NCI-H1694 (cell line): Measurements from ENCODE around the gene CTU2.

Experiments
- DNase-seq: peaks from one replicate; lab custom pipeline; 2025; lab: John Stamatoyannopoulos, UW

Gene CTU2

DNA sequence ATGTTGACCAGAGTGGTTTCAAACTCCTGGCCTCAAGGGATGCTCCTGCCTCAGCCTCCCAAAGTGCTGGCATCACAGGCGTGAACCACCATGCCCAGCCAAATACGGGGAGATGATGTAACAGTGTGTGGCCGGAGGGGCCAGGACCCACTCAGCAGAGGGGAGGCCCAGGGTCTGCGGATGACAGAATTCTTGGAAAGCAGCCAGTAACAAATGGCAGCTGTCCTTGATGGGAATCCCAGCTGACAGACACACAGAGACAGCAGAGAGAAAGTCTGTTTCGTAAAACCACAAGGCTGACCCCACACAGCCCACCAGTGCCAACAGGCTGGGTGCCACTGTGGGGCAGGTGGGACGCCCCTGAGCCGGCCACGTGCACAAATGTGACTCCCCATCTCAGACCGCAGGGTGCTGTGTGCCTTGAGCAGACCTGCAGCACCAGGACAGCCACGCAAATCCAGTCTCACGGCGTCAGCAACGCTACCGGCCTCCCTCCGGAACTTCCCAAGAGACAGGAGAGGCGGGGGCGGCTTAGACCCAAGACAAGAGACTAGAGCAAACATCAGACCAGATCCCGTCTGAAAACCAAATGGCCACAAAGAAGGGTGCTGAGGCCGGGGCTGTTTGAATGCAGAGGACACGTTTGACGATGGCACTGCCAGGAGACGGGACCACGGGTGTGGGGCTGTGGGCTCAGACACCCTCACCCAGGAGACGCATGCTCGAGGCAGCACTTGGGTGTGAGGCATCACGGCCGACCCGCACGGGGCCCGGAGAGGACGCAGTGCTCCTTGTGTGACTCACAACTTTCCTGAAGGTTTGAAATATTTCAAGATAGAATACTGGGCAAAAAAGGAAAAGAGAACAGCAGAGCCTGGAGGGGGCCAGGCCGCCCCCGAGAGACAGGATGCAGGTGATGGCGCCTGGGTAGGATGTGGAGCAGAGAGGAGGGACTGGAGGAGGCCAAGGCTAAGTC is 24.6 kb downstream of the CTU2 start:
- DNase-seq, result no peak

DNA sequence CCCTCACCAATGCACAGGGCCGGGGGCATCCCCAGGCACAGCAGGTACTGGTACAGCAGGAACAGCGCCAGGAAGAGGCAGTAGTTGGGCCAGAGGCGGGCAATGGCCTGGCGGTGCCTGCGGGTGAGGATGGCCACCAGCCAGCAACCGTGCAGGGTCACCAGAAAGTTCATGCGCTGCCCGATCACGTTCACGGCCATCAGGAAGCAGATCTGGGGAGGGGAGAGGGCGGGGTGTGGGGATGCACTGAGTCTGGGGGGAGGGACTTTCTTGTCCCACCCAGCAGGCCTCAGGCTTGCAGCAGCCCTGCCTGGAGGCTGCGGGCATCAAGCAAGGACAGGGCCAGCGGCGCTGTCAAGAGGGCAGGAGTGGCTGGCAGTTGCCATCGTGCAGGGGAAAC is 25.4 kb downstream of the CTU2 start:
- DNase-seq, result no peak

DNA sequence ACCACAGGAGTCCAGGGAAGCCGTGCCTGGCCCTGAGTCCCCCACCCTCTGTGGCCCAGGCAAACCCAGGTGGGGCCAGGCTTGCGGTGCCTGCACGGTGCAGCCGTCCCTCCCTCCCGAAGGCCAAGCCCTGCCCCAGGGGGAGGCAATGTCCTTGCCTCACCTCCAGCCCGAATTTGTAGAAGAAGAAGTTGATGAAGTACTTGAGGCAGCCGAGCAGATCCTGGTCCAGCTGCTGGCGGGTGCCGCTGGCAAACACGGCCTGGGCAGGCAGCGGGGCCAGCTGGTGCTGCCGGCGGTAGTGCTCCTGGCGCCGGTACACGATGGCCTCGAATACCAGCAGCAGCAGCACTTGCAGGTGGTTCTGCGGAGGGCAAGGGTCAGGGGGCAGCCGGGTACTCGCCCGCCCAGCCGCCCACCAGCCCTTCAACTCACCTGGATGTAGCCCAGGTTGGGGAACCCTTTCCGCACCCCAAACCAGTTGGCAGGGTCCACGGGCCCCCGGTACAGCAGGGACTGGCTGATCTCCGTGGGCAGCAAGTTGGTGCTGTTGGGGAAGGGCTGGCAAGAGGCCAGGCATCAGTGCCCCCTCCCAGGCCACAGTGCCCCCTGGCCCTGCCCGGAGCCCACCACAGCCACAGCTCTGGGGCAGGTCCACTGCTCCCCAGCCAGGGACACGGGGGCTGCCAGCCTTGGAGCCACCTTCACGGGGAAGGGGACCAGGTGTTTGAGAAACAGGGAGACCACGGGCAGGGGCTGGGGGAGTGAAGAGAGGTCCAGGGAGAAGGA is 26.1 kb downstream of the CTU2 start:
- DNase-seq, result no peak

DNA sequence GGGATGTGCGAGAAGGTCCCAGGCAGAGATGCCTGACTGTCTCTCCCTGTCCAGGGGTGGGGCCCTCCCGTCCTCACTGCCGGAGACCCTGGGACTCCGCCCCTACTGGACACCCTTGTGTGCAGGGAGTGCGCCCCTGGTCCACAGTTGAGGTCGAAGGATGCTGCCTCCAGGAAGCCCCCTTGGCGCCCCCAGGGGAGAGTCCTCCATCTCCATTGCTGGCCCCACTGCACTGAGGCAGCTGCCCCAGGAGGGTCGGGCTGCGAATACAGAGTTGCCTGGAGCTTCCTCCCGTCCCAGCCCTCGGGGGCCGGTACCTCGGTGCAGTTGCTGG is 26.6 kb downstream of the CTU2 start:
- DNase-seq, result no peak

DNA sequence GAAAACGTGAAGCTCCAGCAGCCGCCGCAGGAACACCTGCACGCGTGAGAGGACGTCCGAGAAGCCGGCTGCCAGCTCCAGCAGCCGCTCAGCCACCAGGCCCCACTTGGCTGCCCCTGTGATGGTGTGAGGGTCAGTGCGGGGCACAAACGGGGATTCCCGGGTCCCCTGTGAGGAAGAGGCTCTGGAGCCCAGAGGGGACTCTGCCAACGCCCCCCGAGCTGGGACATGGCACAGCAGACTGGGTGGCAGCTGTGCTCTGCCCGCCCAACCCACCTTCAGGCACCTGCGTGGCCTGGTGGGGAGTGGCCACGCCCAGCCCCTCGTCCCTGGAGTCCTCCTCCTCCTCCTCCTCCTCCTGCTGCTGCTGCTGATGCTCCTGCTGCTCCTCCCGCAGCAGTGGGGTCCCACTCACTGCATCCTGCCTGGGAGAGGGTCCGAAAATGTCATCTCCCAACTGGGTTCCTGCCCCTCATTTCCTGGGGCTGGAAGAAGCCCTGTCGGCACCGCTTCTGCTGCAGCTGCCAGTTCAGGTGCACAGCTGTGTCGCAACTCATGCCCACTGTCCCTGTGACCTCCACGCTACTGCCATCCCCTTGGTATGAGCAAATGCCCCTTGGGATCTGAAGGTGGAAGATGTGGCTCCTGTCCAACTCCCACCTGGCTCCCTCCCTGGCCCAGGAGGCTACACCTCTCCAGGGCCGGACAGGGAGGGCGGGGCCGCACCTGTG is 27.5 kb downstream of the CTU2 start:
- no peak for DNase-seq

DNA sequence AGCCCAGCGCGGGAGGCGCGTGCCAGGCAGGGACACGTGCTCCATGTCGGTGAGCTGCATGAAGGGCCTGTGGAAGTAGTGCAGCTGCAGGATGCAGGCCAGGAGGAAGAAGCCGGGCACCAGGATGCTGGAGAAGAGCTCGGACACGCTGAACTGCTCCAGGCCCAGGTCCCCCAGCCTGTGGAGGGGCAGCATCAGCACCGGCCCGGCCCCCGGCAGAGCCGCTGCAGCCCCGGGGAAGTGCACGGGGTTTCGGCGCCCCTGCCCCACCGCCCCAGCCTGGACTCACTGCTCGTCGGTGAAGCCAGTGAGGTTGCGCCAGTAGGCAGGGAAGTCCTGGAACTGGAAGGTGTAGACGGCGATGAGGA is 28.0 kb downstream of the CTU2 start:
- no peak for DNase-seq

DNA sequence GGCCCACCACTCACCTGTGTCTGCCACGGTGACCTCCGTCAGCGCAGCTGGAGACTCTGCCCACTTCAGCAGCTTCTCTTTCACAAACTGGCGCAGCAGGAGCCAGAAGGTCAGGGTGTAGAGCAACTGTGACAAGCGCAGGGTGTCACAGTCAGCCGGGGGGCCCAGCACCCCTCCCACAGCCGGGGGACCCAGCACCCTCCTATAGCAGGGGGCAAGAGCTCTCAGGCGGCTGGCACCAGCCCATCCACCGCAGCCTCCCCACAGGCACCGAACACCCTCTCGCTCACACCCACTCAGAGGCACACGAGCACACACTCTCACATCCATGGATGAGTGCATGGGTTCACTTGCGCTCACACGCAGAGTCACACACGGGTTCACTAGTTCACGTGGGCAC is 28.8 kb downstream of the CTU2 start:
- DNase-seq, result no peak

DNA sequence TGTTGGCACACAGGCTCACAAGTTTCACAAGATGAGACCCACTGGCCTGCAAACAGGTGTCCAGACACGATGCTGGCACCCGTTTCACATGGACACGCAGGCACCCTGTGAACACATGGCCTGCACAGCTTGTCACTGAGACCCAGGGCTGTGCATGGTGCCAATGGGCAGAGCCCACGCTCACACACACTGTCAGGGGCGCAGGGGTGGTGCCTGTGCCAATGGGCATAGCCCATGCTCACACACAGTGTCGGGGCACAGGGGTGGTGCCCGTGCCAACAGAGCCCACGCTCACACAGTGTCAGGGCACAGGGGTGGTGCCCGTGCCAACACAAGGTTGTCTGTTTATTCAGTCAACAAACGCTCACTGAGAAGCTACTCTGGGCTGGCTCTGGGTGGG is 29.3 kb downstream of the CTU2 start:
- DNase-seq, result no peak

DNA sequence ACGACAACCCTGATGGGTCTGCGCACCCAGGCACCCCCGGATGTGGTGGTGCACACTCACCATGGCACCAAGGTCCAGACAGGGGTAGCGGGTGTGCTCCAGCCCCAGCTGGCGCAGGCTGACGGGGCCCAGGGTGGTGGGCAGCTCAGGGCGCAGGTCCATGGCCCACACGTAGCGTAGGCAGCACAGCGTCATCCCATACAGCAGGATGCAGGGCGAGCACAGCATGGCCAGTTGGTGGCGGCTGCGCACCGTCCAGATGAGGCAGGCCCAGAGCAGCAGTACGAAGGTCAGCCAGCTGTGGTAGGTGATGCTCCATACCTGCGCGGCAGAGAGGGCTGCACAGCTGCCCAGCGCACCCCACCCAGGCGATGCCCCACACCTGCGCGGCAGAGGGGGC is 29.8 kb downstream of the CTU2 start:
- no peak for DNase-seq

DNA sequence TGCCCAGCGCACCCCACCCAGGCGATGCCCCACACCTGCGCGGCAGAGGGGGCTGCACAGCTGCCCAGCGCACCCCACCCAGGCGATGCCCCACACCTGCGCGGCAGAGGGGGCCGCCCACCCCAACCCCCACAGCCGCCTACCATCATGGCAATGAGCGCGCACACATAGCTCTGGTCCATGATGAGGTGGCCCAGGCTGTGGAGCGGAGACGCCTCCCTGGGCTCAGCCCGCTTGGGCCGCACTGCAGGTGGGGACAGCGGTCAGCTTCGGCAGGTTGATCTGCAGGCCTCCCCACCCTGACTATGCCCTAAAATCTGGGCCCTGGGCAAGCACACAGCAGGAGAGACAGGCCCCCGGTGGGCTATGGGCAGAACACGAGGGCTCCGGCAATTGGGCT is 30.2 kb downstream of the CTU2 start:
- no peak for DNase-seq

DNA sequence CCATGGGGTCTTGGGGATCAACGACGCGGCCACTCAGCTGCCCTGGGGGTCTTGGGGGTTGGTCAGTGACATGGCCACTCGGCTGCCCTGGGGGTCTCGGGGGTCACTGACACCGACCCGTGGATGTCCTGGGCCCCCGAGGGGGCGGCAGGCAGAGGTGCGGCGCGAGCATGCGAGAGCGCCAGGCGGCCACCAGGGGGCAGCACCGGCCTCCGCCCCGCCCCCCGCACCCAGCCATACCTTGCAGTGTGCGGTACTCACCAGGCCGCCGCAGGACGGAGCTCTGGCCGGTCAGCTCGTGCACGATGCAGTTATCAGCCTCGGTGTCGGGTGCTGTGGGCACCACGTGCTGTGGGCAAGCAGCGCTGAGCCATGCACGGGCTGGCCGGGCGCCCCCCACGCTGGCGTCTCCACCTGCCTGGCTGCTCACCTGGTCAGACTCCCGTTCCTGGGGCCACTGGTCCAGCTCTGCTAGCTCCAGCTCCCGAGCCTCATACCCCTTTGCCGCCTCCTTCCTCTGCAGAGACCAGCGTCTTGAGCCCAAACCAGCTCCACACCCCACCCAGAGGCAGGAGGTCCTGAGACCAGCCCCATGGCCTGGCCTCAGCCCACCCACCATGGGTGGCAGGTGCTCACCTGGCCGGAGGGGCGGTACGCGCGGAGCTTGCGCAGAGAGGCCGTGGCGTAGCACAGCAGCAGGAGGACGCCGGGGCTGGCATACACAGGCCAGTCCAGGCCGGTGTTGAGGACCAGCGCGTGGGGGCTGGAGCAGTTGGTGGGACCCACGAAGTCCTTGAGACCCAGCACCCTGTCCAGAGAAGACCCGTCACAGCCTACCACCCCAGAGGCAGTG is 31.2 kb downstream of the CTU2 start:
- no peak for DNase-seq

DNA sequence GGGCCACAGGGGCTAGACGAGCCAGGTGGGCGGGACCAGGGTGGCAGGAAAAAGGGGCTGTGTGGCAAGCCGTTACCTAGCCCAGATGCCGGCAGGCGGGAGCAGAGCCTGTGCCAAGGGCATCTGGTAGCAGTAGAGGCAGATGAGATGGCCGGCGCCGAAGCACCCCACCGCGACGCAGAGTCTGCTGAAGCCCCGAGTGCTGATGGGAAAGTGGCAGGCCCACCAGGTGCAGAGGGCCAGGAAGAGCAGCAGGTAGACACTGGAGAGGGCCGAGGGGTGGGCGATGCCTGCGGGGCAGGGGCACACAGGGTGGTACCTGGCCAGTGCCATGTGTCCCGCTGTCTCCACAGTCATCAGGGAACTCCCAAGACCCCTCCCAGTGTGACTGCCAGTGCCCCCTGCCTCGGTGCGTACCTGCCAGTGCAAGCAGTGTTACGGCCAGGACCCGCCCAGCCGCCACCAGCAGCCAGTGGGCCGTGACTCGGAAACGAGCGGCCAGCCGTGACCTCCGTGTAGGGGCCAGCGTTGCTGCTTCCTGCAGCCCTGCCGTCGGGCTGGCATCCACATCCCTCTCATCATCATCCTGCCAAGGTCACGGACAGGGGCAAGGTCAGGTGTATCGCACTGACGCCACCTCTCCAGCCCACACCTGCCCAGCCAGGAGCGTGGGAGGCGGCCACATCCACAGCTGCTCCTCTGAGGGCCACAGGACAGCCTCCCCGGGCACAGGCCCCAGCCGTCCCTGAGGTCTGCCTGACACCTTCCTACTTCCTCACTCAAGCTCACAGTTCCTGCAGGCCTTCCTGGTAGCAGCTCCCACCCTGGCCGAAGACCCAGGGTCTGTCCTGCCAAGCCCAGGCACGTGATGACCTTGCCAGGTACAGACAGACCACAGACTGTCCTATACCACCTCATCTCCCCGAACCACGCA is 32.1 kb downstream of the CTU2 start:
- no peak for DNase-seq

DNA sequence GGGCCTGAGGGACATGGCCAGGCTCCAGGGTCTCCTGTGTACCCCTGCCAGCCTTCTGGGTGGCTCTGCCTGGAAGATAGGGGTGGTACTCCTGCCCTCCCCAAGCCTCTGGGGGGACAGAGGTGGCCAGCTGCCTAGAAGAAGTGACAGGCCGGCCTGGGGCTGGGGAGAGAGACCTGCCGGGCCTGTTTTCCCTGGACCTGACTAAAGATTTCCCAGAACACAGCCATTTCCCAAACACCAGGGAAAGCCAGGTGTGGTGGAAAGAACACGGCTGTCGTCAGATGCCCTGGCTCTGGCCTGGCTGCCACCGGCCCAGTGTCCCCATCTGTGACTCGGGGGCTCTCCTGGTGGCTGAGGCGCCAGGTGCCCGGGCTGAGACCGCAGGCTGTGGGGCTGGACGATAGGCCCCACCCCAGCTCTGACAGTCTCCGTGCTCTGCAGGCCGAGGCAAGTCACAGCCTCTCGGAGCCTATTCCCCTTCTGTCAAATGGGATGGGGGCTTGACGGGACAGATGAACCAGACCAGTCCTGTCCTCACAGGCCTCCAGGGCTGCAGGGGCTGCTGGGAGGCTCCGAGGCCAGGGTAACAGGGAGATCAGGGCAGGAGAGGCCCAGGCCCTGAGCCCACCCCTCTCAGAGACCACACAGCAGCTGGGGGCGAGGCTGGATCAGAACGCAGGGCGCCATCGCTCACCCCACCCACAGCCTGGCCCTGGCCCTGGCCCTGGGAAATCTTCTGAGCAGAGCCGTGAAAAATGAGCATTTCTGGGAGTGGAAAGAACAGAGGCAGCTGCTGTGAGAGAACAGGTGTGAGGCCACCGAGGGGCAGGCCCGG is 33.1 kb downstream of the CTU2 start:
- no peak for DNase-seq

DNA sequence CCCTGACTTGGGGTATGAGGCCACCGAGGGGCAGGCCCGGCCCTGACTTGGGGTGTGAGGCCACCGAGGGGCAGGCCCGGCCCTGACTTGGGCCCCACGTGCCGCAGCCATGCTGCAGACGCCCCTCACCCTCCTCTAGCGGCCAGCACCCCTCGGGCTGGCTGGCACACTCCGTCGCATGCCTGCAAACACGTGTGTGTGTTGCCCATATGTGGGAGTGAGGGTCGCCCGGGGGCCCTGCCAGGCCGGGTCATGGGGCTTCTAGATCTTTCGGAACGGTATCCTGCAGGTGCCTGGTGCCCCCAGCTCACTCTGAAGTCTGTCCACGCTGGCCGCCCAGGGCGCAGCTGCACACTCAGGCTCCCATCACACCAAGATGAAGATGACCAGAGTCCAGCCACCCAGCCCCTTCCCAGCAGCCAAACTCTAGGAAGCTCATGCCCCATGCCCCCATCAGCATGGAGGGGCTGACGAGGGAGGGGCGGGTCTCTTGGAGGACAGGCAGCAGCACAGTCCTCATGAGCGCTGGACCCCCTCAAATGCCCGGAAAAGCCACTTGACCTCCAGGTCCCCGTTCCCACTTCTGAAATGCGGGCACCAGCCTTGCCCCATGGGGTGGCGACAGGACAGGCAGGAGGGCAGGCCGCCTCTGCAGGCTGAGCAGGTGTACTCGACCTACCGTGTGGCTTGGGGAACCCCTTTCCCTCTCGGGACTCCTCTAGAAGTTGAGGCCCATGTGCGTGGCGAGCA is 33.8 kb downstream of the CTU2 start:
- DNase-seq, result no peak

DNA sequence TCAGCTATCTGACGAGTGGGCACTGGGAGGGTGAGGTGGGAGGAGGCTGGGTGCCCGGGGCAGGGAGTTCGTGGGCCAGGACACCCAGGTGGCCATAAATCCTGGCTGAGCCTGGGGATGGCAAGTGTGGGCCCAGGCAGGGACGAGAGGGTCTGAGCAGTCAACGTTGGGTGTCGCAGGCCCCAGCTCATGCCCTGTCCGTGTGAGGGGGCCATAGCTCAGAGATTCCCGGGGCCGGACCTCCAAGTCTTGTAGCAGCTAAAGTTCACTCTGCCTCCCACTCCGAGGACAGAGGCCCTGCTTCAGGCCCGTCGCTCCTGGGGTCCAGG is 34.4 kb downstream of the CTU2 start:
- DNase-seq, result no peak

DNA sequence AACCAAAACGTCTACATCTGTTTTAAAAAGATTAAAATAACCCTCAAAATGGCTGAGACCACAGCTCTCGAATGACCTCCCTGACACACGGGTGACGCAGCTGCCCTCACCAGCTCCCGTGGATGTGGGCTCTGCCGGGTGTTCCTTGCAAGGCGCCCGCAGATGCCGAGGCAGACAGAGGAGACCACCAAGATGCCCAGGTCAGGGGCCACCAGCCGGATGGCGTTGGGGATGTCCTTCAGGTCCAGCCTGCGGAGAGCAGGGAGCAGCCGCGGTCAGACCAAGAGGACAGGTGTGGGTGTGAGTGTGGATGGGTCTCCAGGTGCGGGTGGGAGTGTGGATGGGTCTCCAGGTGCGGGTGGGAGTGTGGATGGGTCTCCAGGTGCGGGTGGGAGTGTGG is 35.1 kb downstream of the CTU2 start:
- DNase-seq, result no peak

DNA sequence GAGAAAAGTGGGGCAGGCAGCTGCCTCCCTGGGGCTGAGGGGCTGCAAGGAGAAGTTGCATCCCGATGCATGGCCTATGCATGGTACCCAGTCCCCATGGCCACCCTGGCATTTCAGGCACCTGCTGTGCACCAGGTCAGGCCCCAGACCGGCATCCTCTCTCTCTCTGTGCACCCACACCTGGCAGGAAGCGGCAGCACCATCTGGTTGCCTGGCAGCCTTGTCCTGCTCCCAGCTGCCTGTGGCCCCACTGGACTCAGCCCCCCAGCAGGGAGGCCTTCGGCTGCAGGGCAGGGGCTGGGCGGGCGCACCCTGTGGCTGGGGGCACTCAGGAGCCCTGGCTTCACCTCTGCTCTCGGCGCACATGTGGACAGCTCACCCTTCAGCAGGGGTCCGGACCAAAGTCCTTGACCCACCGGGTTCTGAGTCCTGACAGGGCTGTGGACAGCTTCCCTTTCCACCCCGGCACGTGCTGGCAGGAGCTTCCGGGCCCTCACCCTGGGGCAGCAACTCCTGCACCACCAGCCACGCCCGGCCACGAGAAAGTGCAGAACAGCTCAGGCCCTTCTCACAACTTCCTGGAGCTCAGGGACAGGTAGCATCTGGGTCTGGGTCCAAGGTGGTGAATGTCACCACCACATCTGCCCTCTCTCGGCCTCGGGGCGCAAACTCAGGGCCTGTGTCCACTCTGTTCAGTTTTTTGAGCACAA is 36.7 kb downstream of the CTU2 start:
- DNase-seq, result no peak
